Keratinocyte (primary cell): ENCODE results near the gene UBA7. TPM values are rescaled to one million over a fixed set of nuclear protein-coding genes. Genes with fewer than 3 reads are reported as not detected.

Source experiments
- DNase-seq: peaks from one replicate; pipeline ENCODE4 v3.0.0-alpha.2; 2011; ENCODE audit warnings: low read depth, missing footprints, low spot score
- FAIRE-seq: peaks from 2 replicates; lab custom pipeline; 2011; peaks lifted over from hg19 to GRCh38; lab: Jason Lieb, UNC
- H2AFZ ChIP-seq: 2 replicates; pipeline ENCODE4 v1.6.0; 2012; ENCODE audit warnings: low read length, control low read depth, inconsistent platforms; ENCODE audit not compliant: control insufficient read depth
- H3K27ac ChIP-seq: 2 replicates; pipeline ENCODE4 v1.5.1; 2011; ENCODE audit warnings: low read length; ENCODE audit not compliant: control insufficient read depth, insufficient read depth
- H3K27me3 ChIP-seq: 3 replicates; pipeline ENCODE4 v1.6.0; 2011; ENCODE audit warnings: low read length; ENCODE audit not compliant: control insufficient read depth, insufficient read depth; ENCODE audit errors: extremely low read depth
- H3K36me3 ChIP-seq, 2 experiments: 2 replicates in 1 of 2; 3 replicates in 1 of 2; pipeline ENCODE4 v1.5.1; 2011; ENCODE audit warnings: low read length in 2 of 2, mild to moderate bottlenecking in 1 of 2; ENCODE audit not compliant: control insufficient read depth in 2 of 2, insufficient read depth in 2 of 2; ENCODE audit errors: extremely low read depth in 1 of 2
- H3K4me1 ChIP-seq: 3 replicates; pipeline ENCODE4 v1.5.1; 2011; ENCODE audit warnings: low read length; ENCODE audit not compliant: control insufficient read depth, insufficient read depth; ENCODE audit errors: extremely low read depth
- H3K4me2 ChIP-seq: 3 replicates; pipeline ENCODE4 v1.6.0; 2011; ENCODE audit warnings: low read depth, low read length; ENCODE audit not compliant: control insufficient read depth, insufficient read depth; ENCODE audit errors: extremely low read depth
- H3K4me3 ChIP-seq, 3 experiments: fragments of 200-600 bp in 1 of 3; sonication (generic) in 1 of 3; 2 replicates in 2 of 3; 3 replicates in 1 of 3; pipeline ENCODE4 v1.5.1; 2011 to 2016; ENCODE audit warnings: low read length in 3 of 3, mild to moderate bottlenecking in 3 of 3, control low read depth in 2 of 3, inconsistent platforms in 1 of 3, low read depth in 1 of 3, mixed read lengths in 1 of 3, mixed run types in 1 of 3, moderate library complexity in 1 of 3; ENCODE audit not compliant: control insufficient read depth in 2 of 3, insufficient read depth in 2 of 3; ENCODE audit errors: extremely low read depth in 1 of 3
- H3K79me2 ChIP-seq: 2 replicates; pipeline ENCODE4 v1.6.0; 2012; ENCODE audit warnings: low read length; ENCODE audit not compliant: control insufficient read depth, insufficient read depth
- H3K9ac ChIP-seq: 3 replicates; pipeline ENCODE4 v1.6.0; 2011; ENCODE audit warnings: low read length; ENCODE audit not compliant: control insufficient read depth, insufficient read depth; ENCODE audit errors: extremely low read depth
- H3K9me1 ChIP-seq: 3 replicates; pipeline ENCODE4 v1.6.0; 2011; ENCODE audit warnings: low read length; ENCODE audit not compliant: control insufficient read depth, insufficient read depth; ENCODE audit errors: extremely low read depth
- H3K9me3 ChIP-seq: 2 replicates; pipeline ENCODE4 v1.5.1; 2012; ENCODE audit warnings: low read depth, low read length; ENCODE audit not compliant: control insufficient read depth
- H4K20me1 ChIP-seq: 3 replicates; pipeline ENCODE4 v1.6.0; 2011; ENCODE audit warnings: low read length; ENCODE audit not compliant: control insufficient read depth, insufficient read depth; ENCODE audit errors: extremely low read depth
- EZH2 ChIP-seq: IDR thresholded peaks from one replicate; pipeline ENCODE4 v1.6.1; 2012; ENCODE audit warnings: inconsistent platforms, mild to moderate bottlenecking, low read length, moderate library complexity
- dilution Hi-C: fragments of 300-500 bp; cut with MboI; formaldehyde crosslinking; loops from one replicate; pipeline ENCODE4 v1.7.0; 2020; ENCODE audit warnings: low sequenced_read_pairs; ENCODE audit not compliant: extremely low pct_ligation_motif_present
- polyA plus RNA-seq, 5 experiments: library from polyadenylated mRNA; depleted of rRNA in 3 of 5; stranded (reverse) in 3 of 5; stranded (forward) in 1 of 5; unstranded in 1 of 5; fragments of >200 nt; gene quantifications; 1 replicate in 1 of 5; 2 replicates in 3 of 5; 3 replicates in 1 of 5; pipeline versions ENCODE4 v1.2.1 to v1.2.3, GENCODE V29; 2011 to 2012; ENCODE audit warnings: missing spikeins in 2 of 5, low read depth in 1 of 5, low replicate concordance in 1 of 5
- TF ChIP-seq, protein P1 (sequence below), 3 experiments: IDR thresholded peaks in 1 of 3; conservative IDR thresholded peaks in 1 of 3; optimal IDR thresholded peaks in 1 of 3; 2 replicates in 2 of 3; 3 replicates in 1 of 3; pipeline versions ENCODE3 to v1.5.1; 2011; ENCODE audit warnings: low read length in 3 of 3, mild to moderate bottlenecking in 3 of 3, moderate library complexity in 2 of 3, control low read depth in 1 of 3, inconsistent platforms in 1 of 3; ENCODE audit not compliant: insufficient read depth in 2 of 3; ENCODE audit errors: extremely low read depth in 1 of 3

UBA7 gene
- polyA plus RNA-seq, 1 donor (not counting 4 experiments of a cell fraction or from before 2014, with no cell fraction given): 5.4 TPM

DNA sequence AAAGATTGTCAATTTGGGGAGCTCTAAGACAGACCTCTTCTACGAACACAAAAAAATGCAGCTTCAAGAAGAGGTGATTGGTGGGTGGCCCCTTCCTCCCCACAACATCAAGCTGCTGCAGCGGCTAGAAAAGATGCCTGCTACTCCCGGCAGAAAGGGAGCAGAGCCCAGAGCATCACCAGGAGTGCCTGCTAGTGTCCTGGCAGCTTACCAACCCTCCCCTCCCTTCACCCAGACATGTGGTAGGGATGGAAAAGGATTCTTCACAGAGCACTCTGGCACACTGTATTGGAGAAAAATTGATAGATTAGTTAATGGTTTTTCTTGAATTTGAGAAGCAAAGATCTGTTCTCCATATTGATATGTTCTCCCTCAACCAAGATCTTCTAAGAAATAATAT is 38.2 kb downstream of the UBA7 start:
- Histone ChIP-seq H3K4me2 (no peak overlapping the region), H2AFZ (no peak overlapping the region), H3K27me3 (no peaks in the 10 kb centered on the region), H3K4me3 (no peak overlapping the region), H3K9me3 (no peaks in the 10 kb centered on the region), H3K9me1 (peaks cover 2% of the 10 kb centered on the region), H4K20me1 (peaks cover 3% of the 10 kb centered on the region), H3K79me2 (peaks cover 76% of the 10 kb centered on the region), H3K4me1 (no peaks in the 10 kb centered on the region), H3K27ac (no peak overlapping the region), H3K36me3 (peaks cover 7 to 8% of the 10 kb centered on the region in 2 experiments), H3K9ac (no peak overlapping the region)
- dilution Hi-C loops: no loop called here
- FAIRE-seq: no peak
- no peak for DNase-seq
- TF ChIP-seq, protein P1, sequence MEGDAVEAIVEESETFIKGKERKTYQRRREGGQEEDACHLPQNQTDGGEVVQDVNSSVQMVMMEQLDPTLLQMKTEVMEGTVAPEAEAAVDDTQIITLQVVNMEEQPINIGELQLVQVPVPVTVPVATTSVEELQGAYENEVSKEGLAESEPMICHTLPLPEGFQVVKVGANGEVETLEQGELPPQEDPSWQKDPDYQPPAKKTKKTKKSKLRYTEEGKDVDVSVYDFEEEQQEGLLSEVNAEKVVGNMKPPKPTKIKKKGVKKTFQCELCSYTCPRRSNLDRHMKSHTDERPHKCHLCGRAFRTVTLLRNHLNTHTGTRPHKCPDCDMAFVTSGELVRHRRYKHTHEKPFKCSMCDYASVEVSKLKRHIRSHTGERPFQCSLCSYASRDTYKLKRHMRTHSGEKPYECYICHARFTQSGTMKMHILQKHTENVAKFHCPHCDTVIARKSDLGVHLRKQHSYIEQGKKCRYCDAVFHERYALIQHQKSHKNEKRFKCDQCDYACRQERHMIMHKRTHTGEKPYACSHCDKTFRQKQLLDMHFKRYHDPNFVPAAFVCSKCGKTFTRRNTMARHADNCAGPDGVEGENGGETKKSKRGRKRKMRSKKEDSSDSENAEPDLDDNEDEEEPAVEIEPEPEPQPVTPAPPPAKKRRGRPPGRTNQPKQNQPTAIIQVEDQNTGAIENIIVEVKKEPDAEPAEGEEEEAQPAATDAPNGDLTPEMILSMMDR (optimal IDR thresholded peaks at IDR 0.05 in 1 of 3, IDR thresholded peaks at IDR 0.05 in 1 of 3, conservative IDR thresholded peaks at IDR 0.05 in 1 of 3; ENCODE audit: extremely low read depth in 1 of 3, insufficient read depth in 2 of 3, low read length in 3 of 3): no peak
- TF ChIP-seq EZH2: no peak

DNA sequence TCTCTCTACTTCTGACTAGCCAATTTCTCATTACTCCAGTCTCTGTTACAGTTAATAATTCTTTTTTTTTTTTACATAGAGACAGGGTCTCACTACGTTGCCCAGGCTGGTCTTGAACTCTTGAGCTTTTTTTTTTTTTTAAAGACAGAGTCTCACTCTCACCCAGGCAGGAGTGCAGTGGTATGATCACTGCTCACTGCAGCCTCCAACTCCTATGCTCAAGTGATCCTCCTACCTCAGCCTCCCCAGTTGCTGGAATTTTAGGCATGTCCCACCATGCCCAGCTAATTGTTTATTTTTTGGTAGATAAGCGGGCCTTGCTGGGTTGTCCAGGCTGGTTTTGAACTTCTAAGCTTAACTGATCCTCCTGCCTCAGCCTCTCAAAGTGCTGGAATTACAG is 41.0 kb downstream of the UBA7 start:
- Histone ChIP-seq H3K27ac (no peak overlapping the region), H3K27me3 (no peaks in the 10 kb centered on the region), H3K4me1 (no peaks in the 10 kb centered on the region), H2AFZ (no peak overlapping the region), H3K36me3 (peaks cover 7 to 8% of the 10 kb centered on the region in 2 experiments), H3K9me3 (no peaks in the 10 kb centered on the region), H3K9ac (no peak overlapping the region), H4K20me1 (peaks cover 7% of the 10 kb centered on the region), H3K4me3 (no peak overlapping the region), H3K79me2 (peaks cover 72% of the 10 kb centered on the region), H3K9me1 (peaks cover 4% of the 10 kb centered on the region), H3K4me2 (no peak overlapping the region)
- DNase-seq: no peak
- FAIRE-seq: no peak
- dilution Hi-C loops: no loop called here
- no peak for TF ChIP-seq EZH2
- TF ChIP-seq, protein P1 (optimal IDR thresholded peaks at IDR 0.05 in 1 of 3, IDR thresholded peaks at IDR 0.05 in 1 of 3, conservative IDR thresholded peaks at IDR 0.05 in 1 of 3; ENCODE audit: extremely low read depth in 1 of 3, insufficient read depth in 2 of 3, low read length in 3 of 3): no peak
